HepG2 (cell line): ENCODE data around the gene FKBP14.

Source experiments
- GABPA ChIP-seq, 2 experiments: IDR thresholded peaks; 2 replicates each; pipeline ENCODE4 v1.6.1; 2011 to 2016; ENCODE audit warnings: low read depth in 2 of 2, low read length in 1 of 2, missing biosample characterization in 1 of 2, missing genetic modification characterization in 1 of 2
- ZNF232 ChIP-seq: sonication (generic); formaldehyde crosslinking; IDR thresholded peaks from 2 replicates; pipeline ENCODE4 v1.4.0; 2020; ENCODE audit warnings: missing genetic modification reagents, borderline replicate concordance
- ZNF644 ChIP-seq: IDR thresholded peaks from 2 replicates; pipeline ENCODE4 v1.6.1; 2016; ENCODE audit warnings: low read depth
- TF ChIP-seq, protein P1 (sequence below): sonication (generic); formaldehyde crosslinking; IDR thresholded peaks from 2 replicates; pipeline ENCODE4 v1.4.0; 2020; ENCODE audit warnings: missing genetic modification reagents

DNA sequence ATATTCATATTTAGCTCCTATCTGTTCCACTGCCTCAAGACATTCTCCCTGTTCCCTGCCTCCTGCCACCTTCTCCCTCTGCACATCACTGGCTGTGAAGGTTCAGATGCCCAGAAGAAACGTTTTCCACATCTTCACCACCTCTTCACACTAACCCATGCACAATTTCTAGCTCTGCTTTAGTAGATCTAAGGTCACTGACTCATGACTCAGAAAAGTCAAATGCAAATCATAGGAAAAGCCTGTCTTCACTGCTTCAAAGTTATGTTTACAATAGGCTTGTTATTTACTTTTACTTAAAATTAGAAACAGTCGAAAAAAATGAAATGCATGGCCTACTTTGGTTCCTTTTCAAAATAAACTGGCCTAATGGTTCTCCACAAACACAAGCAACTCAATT, 39.4 kb downstream of the FKBP14 start:
- TF ChIP-seq ZNF232 (no peak), ZNF644 (CRISPR knock-in tag) (no peak), GABPA (IDR thresholded peaks at IDR 0.05; ENCODE audit: low read depth, low read length) (no peak), GABPA (CRISPR knock-in tag; IDR thresholded peaks at IDR 0.05; ENCODE audit: low read depth) (no peak)
- TF ChIP-seq, protein P1, sequence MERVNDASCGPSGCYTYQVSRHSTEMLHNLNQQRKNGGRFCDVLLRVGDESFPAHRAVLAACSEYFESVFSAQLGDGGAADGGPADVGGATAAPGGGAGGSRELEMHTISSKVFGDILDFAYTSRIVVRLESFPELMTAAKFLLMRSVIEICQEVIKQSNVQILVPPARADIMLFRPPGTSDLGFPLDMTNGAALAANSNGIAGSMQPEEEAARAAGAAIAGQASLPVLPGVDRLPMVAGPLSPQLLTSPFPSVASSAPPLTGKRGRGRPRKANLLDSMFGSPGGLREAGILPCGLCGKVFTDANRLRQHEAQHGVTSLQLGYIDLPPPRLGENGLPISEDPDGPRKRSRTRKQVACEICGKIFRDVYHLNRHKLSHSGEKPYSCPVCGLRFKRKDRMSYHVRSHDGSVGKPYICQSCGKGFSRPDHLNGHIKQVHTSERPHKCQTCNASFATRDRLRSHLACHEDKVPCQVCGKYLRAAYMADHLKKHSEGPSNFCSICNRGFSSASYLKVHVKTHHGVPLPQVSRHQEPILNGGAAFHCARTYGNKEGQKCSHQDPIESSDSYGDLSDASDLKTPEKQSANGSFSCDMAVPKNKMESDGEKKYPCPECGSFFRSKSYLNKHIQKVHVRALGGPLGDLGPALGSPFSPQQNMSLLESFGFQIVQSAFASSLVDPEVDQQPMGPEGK (CRISPR knock-in tag) = no peak
